Kidney (tissue), 14 donors: ENCODE results near the gene R3HDML. TPM values are rescaled to one million over a fixed set of nuclear protein-coding genes. Genes with fewer than 3 reads are reported as not detected.

ENCODE experiments used
- DNase-seq, 5 donors: peaks; one replicate each; pipeline ENCODE4 v3.0.0-alpha.2; 2013 to 2020
- FAIRE-seq: peaks from 2 replicates; lab custom pipeline; 2012; peaks lifted over from hg19 to GRCh38; lab: Jason Lieb, UNC
- H3K27ac ChIP-seq, 2 donors: one replicate each; pipeline ENCODE4 v1.7.0; 2013; ENCODE audit warnings: low read depth in 2 of 2, low read length in 2 of 2, inconsistent platforms in 1 of 2
- H3K27me3 ChIP-seq: one replicate; pipeline ENCODE4 v1.7.1; 2013; ENCODE audit warnings: low read length, inconsistent platforms; ENCODE audit not compliant: control insufficient read depth, insufficient read depth
- H3K36me3 ChIP-seq, 3 donors: one replicate each; pipeline versions ENCODE4 v1.7.0 to v1.7.1; 2013; ENCODE audit warnings: low read length in 3 of 3, control low read depth in 1 of 3, inconsistent platforms in 1 of 3; ENCODE audit not compliant: insufficient read depth in 3 of 3, control insufficient read depth in 2 of 3
- H3K4me1 ChIP-seq, 3 donors: one replicate each; pipeline versions ENCODE4 v1.7.0 to v1.7.1; 2013; ENCODE audit warnings: low read length in 3 of 3, inconsistent platforms in 1 of 3, low read depth in 1 of 3; ENCODE audit not compliant: control insufficient read depth in 2 of 3, insufficient read depth in 2 of 3
- H3K4me3 ChIP-seq, 3 donors: one replicate each; pipeline versions ENCODE4 v1.7.0 to v1.8.1; 2013; ENCODE audit warnings: low read length in 3 of 3, control low read depth in 1 of 3, inconsistent platforms in 1 of 3
- H3K9ac ChIP-seq, 3 donors: one replicate each; pipeline versions ENCODE4 v1.7.0 to v1.7.1; 2013; ENCODE audit warnings: low read length in 3 of 3, control low read depth in 1 of 3, inconsistent platforms in 1 of 3
- H3K9me3 ChIP-seq, 3 donors: one replicate each; pipeline versions ENCODE4 v1.7.0 to v1.7.1; 2013; ENCODE audit warnings: low read length in 3 of 3, control low read depth in 1 of 3, inconsistent platforms in 1 of 3; ENCODE audit not compliant: control insufficient read depth in 2 of 3, insufficient read depth in 1 of 3
- CTCF ChIP-seq: IDR thresholded peaks from 3 replicates; pipeline ENCODE4 v1.5.1; 2012; ENCODE audit warnings: mild to moderate bottlenecking, moderate library complexity, borderline replicate concordance; ENCODE audit not compliant: insufficient read depth; ENCODE audit errors: extremely low read depth
- intact Hi-C: fragments of 100-400 bp; cut with DNase I; formaldehyde crosslinking; loops from one replicate; pipeline ENCODE4 v1.11.1; 2022
- polyA plus RNA-seq: library from polyadenylated mRNA; stranded (reverse); fragments of 350-450 nt; fragmentation: Illumina TruSeq; extraction: RNeasy Lipid Tissue Mini Kit (QIAGEN cat#74804); gene quantifications from one replicate; pipeline ENCODE4 v1.2.3, GENCODE V29; 2014; ENCODE audit warnings: low read depth, low replicate concordance; ENCODE audit not compliant: insufficient read depth
- total RNA-seq: library from RNA; stranded (reverse); fragmentation: NEBNext Ultra II Directional; extraction: Animal tissue kit (Norgen Biotek cat#: 25700); gene quantifications from one replicate; pipeline ENCODE4 v1.2.1, GENCODE V29; 2021
- donor health status: control.
- donor health status: control.
- donor health status: control.
- donor health status: control.
- donor health status: control.
- donor health status: DM: yes; HTN: yes; CAD: no.
- donor health status: Normal renal cell carcinoma (clear cell type).

Gene R3HDML
- total and polyA plus RNA-seq, 2 donors from 2014 or later, result not detected

GRCh38 chr20:44336086-44336485, 757 bp upstream of the R3HDML start:
- H3K4me3 ChIP-seq, result no peak overlapping the region
- no peak overlapping the region for H3K9ac ChIP-seq
- intact Hi-C loops, result no loop called here
- H3K9me3 ChIP-seq, result no peaks in the 10 kb centered on the region
- H3K27me3 ChIP-seq, result no peaks in the 10 kb centered on the region
- no peaks in the 10 kb centered on the region for H3K4me1 ChIP-seq
- no peak overlapping the region for H3K27ac ChIP-seq
- TF ChIP-seq CTCF, result no peak
- H3K36me3 ChIP-seq, result no peaks in the 10 kb centered on the region
- DNase-seq (peak in 4 of 5 donors; percentile 46 to 60 (median 52)), FAIRE-seq (no peak)

- Histone ChIP-seq H3K4me3 (no peak overlapping the region), H3K27me3 (no peaks in the 10 kb centered on the region), H3K27ac (no peak overlapping the region), H3K9ac (no peak overlapping the region), H3K36me3 (no peaks in the 10 kb centered on the region), H3K9me3 (no peaks in the 10 kb centered on the region), H3K4me1 (no peaks in the 10 kb centered on the region)
- no peak for FAIRE-seq
- intact Hi-C loops, result no loop called here
- no peak for TF ChIP-seq CTCF
- peak in 1 of 5 donors; percentile 52 for DNase-seq
Measured at GRCh38 chr20:44342248-44342647, 5.4 kb downstream of the R3HDML start.

GRCh38 chr20:44343162-44343675, 6.4 kb downstream of the R3HDML start:
- no peak overlapping the region for H3K9ac ChIP-seq
- H3K36me3 ChIP-seq, result no peaks in the 10 kb centered on the region
- no peaks in the 10 kb centered on the region for H3K9me3 ChIP-seq
- TF ChIP-seq CTCF, result no peak
- DNase-seq (peak in 2 of 5 donors; percentile 13 to 18), FAIRE-seq (no peak)
- intact Hi-C loops, result no loop called here
- H3K27me3 ChIP-seq, result no peaks in the 10 kb centered on the region
- H3K4me1 ChIP-seq, result no peaks in the 10 kb centered on the region
- no peak overlapping the region for H3K4me3 ChIP-seq
- no peak overlapping the region for H3K27ac ChIP-seq

- no peaks in the 10 kb centered on the region for H3K27me3 ChIP-seq
- no peak overlapping the region for H3K4me3 ChIP-seq
- TF ChIP-seq CTCF, result no peak
- no peak overlapping the region for H3K27ac ChIP-seq
- H3K36me3 ChIP-seq, result no peaks in the 10 kb centered on the region
- intact Hi-C loops, result no loop called here
- no peak for DNase-seq
- no peak overlapping the region for H3K9ac ChIP-seq
- no peaks in the 10 kb centered on the region for H3K4me1 ChIP-seq
- no peaks in the 10 kb centered on the region for H3K9me3 ChIP-seq
- FAIRE-seq, result no peak
Measured at GRCh38 chr20:44344723-44345122, 7.9 kb downstream of the R3HDML start.
